Measurements from ENCODE around the gene NFASC.

Gene NFASC

GRCh38 chr1:205069371-205070125 lies 198.9 kb downstream of the NFASC start:
- Mint-ChIP-seq H3K9me3 (ENCODE audit: low read depth) (no peaks in the 10 kb centered on the region), H3K27ac (no peak overlapping the region), H3K4me1 (ENCODE audit: low read depth) (no peaks in the 10 kb centered on the region), H3K27me3 (no peaks in the 10 kb centered on the region), H3K4me3 (no peak overlapping the region), H3K36me3 (no peaks in the 10 kb centered on the region)

GRCh38 chr1:205071028-205071409 lies 200.4 kb downstream of the NFASC start:
- Mint-ChIP-seq H3K27ac (no peak overlapping the region), H3K36me3 (no peaks in the 10 kb centered on the region), H3K4me1 (ENCODE audit: low read depth) (no peaks in the 10 kb centered on the region), H3K4me3 (no peak overlapping the region), H3K27me3 (no peaks in the 10 kb centered on the region), H3K9me3 (ENCODE audit: low read depth) (no peaks in the 10 kb centered on the region)

- Mint-ChIP-seq H3K4me1 (ENCODE audit: low read depth) (no peaks in the 10 kb centered on the region), H3K9me3 (ENCODE audit: low read depth) (no peaks in the 10 kb centered on the region), H3K4me3 (no peak overlapping the region), H3K27me3 (no peaks in the 10 kb centered on the region), H3K27ac (no peak overlapping the region), H3K36me3 (no peaks in the 10 kb centered on the region)
Observed at GRCh38 chr1:205071801-205072200, 201.1 kb downstream of the NFASC start.

GRCh38 chr1:205072286-205072685 lies 201.6 kb downstream of the NFASC start:
- Mint-ChIP-seq H3K27ac (no peak overlapping the region), H3K4me3 (no peak overlapping the region), H3K27me3 (no peaks in the 10 kb centered on the region), H3K9me3 (ENCODE audit: low read depth) (no peaks in the 10 kb centered on the region), H3K4me1 (ENCODE audit: low read depth) (no peaks in the 10 kb centered on the region), H3K36me3 (no peaks in the 10 kb centered on the region)
